GM21529 (cell line): ENCODE data around the gene KRT33A.
"Not testable (repeated sequence)": the region's sequence is repeated elsewhere in the genome, so short reads cannot be mapped to it uniquely, and the experiment has no call there.

Experiments used
- ATAC-seq: cut with Tn5 transposase; IDR thresholded peaks from one replicate; pipeline ENCODE4 v1.9.1; 2021; ENCODE audit not compliant: unreplicated experiment

Gene KRT33A

GRCh38 chr17:41366070-41366469, 15.4 kb upstream of the KRT33A start:
- ATAC-seq = no peak

GRCh38 chr17:41363881-41364280, 13.3 kb upstream of the KRT33A start:
- ATAC-seq = no peak

GRCh38 chr17:41360296-41360995, 9.8 kb upstream of the KRT33A start:
- ATAC-seq = no peak

- ATAC-seq = no peak
These were observed 3.9 kb upstream of the KRT33A start for GRCh38 chr17:41354536-41354935.

- ATAC-seq = no peak
These were observed 2.2 kb upstream of the KRT33A start for GRCh38 chr17:41352597-41353366.

GRCh38 chr17:41351177-41351576, 549 bp upstream of the KRT33A start:
- ATAC-seq = no peak

GRCh38 chr17:41347869-41348760, 2.5 kb downstream of the KRT33A start:
- no peak for ATAC-seq

GRCh38 chr17:41346421-41346820, 4.2 kb downstream of the KRT33A start:
- ATAC-seq = not testable (repeated sequence)

GRCh38 chr17:41345992-41346391, 4.6 kb downstream of the KRT33A start:
- no peak for ATAC-seq

- ATAC-seq = no peak
These were observed 7.6 kb downstream of the KRT33A start for GRCh38 chr17:41343029-41343428.

- no peak for ATAC-seq
These were observed 9.4 kb downstream of the KRT33A start for GRCh38 chr17:41340934-41341861.

GRCh38 chr17:41340494-41340893, 10.1 kb downstream of the KRT33A start:
- ATAC-seq = no peak

GRCh38 chr17:41339571-41340172, 11.0 kb downstream of the KRT33A start:
- no peak for ATAC-seq

- ATAC-seq = no peak
These were observed 11.6 kb downstream of the KRT33A start for GRCh38 chr17:41338961-41339485.

GRCh38 chr17:41335747-41336146, 14.9 kb downstream of the KRT33A start:
- no peak for ATAC-seq

- no peak for ATAC-seq
These were observed 16.0 kb downstream of the KRT33A start for GRCh38 chr17:41334385-41335305.

- ATAC-seq = no peak
These were observed 16.8 kb downstream of the KRT33A start for GRCh38 chr17:41333836-41334235.

GRCh38 chr17:41333098-41333497, 17.5 kb downstream of the KRT33A start:
- no peak for ATAC-seq

- ATAC-seq = no peak
These were observed 18.4 kb downstream of the KRT33A start for GRCh38 chr17:41332239-41332638.
